COLO668 (cell line): ENCODE measurements around the gene BRME1.
"Not testable (repeated sequence)": the region's sequence is repeated elsewhere in the genome, so short reads cannot be mapped to it uniquely, and the experiment has no call there.

ENCODE experiments used
- DNase-seq: peaks from one replicate; lab custom pipeline; 2025; ENCODE audit not compliant: unreplicated experiment; lab: John Stamatoyannopoulos, UW

Gene BRME1

DNA sequence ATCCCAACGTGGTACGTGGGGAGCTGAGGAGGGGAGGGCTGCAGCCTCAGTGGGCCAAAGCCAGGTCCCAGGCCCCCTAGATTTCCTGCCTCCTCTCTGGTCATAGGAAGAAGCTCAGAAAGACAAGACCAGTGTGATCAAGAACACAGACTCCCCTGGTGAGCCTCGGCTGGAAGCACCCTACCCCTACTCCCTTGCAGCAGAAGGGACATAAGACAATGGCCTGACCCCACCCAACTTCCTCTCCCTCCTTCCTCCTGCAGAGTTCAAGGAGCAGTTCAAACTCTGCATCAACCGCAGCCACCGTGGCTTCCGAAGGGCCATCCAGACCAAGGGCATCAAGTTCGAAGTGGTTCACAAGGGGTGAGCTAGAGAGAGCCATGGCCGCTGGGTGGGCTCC is 20.8 kb upstream of the BRME1 start:
- DNase-seq = no peak

DNA sequence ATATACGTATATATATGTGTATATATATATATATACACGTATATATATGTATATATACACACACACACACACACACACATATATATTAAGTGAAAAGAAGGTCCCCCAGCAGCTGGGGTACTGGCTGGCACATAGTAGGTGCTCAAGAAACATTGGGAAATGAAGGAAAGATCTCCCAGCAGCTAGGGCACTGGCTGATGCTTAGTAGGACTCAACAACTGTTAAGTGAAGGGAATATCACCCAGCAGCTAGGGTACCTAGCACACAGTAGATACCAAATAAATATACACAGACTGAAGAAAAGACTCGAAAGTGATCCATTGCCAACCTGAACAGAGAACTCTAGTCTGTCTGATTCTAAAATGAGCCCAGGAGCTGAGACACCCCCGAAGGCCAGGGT is 20.1 kb upstream of the BRME1 start:
- no peak for DNase-seq

- no peak for DNase-seq
Observed at GRCh38 chr19:13923194-13923987, 17.5 kb upstream of the BRME1 start.

DNA sequence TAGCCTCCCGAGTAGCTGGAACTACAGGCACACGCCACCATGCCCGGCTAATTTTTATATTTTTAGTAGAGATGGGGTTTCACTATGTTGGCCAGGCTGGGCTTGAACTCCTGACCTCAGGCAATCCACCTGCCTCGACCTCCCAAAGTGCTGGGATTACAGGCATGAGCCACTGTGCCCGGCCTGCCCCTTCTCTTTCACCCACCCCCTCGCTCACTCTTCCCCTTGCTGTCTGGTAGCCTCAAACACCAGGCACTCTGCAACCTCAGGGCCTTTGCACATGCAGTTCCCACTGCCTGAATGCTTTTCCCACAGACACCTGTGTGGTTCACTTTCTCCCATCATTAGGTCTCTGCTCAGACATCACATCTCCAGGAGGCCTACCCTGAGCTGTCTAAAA is 16.2 kb upstream of the BRME1 start:
- not testable (repeated sequence) for DNase-seq

- DNase-seq = peak; percentile 22
Observed at GRCh38 chr19:13920940-13921747, 15.2 kb upstream of the BRME1 start.

GRCh38 chr19:13920524-13920923 is 14.6 kb upstream of the BRME1 start:
- DNase-seq = no peak

GRCh38 chr19:13918726-13919411 is 13.0 kb upstream of the BRME1 start:
- no peak for DNase-seq

DNA sequence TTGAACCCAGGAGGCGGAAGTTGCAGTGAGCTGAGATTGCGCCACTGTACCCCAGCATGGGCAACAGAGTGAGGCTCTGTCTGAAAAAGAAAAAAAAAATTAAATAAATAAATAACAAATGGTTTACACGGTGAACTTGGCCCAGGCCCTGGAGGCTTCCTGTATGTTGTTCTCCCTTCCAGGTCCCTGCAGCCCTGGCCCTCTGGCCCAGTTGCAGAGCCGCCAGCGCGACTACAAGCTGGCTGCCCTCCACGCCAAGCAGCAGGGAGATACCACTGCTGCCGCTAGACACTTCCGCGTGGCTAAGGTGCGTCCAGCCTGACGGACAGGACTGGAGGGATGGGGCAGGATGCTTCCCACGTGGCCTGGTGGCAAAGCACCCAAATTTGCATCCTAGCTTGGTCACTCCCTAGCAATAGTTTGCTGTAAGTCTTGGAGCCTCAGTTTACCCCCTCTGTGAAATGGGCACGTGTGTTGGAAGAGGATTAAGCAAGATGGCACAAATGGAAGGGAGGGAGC is 12.0 kb upstream of the BRME1 start:
- no peak for DNase-seq

GRCh38 chr19:13914777-13915176 is 8.9 kb upstream of the BRME1 start:
- DNase-seq = no peak

- no peak for DNase-seq
Observed at GRCh38 chr19:13913352-13913751, 7.4 kb upstream of the BRME1 start.

DNA sequence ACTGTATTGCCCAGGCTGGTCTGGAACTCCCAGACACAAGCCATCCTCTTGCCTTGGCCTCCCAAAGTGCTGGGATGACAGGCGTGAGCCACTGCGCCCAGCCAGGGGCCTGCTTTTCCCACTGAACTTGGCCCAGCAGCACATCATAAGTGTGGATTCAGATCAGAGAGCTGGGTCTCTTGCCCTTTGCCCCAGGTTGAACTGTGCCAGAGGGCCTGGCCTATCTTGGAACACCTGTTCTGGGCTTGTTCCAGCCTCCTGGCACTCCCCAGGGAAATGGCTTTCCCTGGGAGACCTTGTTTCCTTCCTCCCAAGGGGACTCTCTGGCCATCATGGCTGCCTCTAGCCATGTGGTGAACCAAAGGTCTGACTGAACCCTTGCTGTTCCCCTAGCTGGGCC is 3.5 kb upstream of the BRME1 start:
- no peak for DNase-seq

DNA sequence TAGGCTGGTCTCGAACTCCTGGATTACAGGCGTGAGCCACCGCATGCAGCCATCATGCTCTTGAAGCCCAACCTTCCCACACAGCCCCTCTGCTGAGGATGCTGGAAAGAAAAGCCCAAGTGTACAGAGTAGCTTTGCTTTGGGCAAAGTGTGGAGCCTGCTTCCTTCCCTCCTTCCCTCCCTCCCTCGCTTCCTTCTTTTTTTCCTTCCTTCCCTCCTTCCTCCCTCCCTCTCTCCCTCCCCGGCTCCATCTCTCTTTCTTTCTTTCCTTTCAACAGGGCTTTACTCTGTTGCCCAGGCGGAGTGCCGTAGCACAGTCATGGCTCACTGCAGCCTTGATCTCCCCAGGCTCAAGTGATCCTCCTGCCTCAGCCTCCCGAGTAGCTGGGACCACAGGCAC is 2.8 kb upstream of the BRME1 start:
- no peak for DNase-seq

GRCh38 chr19:13906910-13907309 is 993 bp upstream of the BRME1 start:
- no peak for DNase-seq

- peak; percentile 60 for DNase-seq
Observed at GRCh38 chr19:13906521-13906904, 596 bp upstream of the BRME1 start.

DNA sequence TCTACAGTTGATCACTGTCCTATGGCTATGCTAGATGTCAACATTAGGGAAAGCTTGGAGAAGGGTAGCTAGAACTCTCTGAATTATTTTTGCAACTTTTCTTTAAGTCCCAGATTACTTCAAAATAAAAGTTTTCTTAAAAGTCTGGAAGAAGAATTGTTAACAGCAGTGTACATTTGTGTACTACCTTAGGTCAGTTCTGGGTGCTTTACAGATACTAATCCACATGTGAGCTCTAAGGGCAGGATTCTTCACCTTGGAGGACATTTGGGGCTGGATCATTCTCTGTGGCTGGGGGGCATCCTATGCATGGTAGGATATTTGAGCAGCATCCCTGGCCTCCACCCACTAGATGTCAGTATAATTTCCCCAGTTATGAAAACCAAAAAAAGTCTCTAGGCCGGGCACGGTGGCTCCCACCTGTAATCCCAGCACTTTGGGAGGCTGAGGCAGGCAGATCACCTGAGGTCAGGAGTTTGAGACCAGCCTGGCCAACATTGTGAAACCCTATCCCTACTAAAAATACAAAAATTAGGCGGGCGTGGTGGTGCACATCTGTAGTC is 2.8 kb downstream of the BRME1 start:
- DNase-seq = peak; percentile 9

- no peak for DNase-seq
Observed at GRCh38 chr19:13899912-13900584, 5.9 kb downstream of the BRME1 start.

DNA sequence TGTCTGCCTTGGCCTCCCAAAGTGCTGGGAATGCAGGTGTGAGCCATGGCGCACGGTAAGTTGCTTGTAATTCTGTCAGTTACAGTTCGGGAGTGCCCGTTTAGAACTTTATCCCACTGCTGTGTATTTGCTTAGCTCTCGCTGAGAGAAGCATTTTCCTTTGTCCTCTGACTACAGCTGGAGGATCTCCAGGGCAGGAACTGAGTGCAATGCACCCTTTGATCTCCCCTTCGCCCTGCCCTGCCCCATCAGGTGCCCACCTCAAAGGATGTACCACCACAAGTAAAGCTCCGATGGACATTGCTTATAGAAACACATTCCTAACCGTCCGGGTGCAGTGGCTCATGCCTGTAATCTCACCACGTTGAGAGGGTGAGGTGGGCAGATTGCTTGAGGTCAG is 6.5 kb downstream of the BRME1 start:
- DNase-seq = no peak

- DNase-seq = no peak
Observed at GRCh38 chr19:13896227-13896626, 9.7 kb downstream of the BRME1 start.

DNA sequence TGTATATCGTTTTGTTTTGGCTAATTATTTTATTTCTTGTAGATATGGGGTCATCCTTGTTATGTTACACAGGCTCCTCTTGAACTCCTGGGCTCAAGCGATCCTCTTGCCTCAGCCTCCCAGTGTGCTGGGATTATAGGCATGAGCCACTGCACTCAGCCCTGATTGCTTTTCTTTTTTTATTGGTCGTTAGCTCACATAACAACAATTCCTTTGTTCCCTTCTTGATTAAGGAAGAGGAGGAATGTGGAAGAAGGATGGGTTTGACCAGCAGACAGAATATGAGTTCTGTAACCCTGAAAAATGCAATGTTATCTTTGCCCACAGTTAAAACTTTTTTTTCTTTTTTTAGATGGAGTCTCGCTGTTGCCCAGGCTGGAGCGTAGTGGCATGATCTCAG is 11.4 kb downstream of the BRME1 start:
- no peak for DNase-seq

- DNase-seq = no peak
Observed at GRCh38 chr19:13892870-13893269, 13.0 kb downstream of the BRME1 start.

GRCh38 chr19:13890136-13890535 is 15.8 kb downstream of the BRME1 start:
- DNase-seq = no peak
